MM.1S (cell line): ENCODE data around the gene ELOB.

Experiments used
- EZH2 ChIP-seq: fragments of 300-600 bp; sonication (generic); optimal IDR thresholded peaks from 2 replicates; pipeline ENCODE3; 2017; ENCODE audit warnings: low read depth, mild to moderate bottlenecking, antibody characterized with exemption, low read length, mixed read lengths
- EZH2phosphoT487 ChIP-seq: fragments of 300-600 bp; sonication (generic); IDR thresholded peaks from 2 replicates; pipeline ENCODE4 v1.6.1; 2018; ENCODE audit warnings: antibody characterized with exemption, low read length
- TF ChIP-seq, protein P1 (sequence below): fragments of 300-600 bp; sonication (generic); IDR thresholded peaks from 2 replicates; pipeline ENCODE4 v1.5.1; 2016; ENCODE audit warnings: antibody characterized with exemption, low read length, mixed read lengths

DNA sequence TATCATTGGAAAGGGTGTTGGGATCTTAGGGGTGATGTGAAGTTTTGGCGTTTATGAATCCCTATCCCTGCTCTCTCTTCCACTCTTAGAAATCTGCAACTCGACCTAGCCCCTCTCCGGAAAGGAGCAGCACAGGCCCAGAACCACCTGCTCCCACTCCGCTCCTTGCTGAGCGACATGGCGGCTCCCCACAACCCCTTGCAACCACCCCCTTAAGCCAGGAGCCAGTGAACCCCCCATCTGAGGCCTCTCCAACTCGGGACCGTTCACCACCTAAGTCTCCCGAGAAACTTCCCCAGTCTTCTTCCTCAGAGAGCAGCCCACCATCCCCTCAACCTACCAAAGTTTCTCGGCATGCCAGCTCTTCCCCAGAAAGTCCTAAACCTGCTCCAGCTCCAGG lies 15.6 kb downstream of the ELOB start:
- TF ChIP-seq, protein P1, sequence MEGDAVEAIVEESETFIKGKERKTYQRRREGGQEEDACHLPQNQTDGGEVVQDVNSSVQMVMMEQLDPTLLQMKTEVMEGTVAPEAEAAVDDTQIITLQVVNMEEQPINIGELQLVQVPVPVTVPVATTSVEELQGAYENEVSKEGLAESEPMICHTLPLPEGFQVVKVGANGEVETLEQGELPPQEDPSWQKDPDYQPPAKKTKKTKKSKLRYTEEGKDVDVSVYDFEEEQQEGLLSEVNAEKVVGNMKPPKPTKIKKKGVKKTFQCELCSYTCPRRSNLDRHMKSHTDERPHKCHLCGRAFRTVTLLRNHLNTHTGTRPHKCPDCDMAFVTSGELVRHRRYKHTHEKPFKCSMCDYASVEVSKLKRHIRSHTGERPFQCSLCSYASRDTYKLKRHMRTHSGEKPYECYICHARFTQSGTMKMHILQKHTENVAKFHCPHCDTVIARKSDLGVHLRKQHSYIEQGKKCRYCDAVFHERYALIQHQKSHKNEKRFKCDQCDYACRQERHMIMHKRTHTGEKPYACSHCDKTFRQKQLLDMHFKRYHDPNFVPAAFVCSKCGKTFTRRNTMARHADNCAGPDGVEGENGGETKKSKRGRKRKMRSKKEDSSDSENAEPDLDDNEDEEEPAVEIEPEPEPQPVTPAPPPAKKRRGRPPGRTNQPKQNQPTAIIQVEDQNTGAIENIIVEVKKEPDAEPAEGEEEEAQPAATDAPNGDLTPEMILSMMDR = no peak
- TF ChIP-seq EZH2 (no peak), EZH2phosphoT487 (no peak)
